KMS-11 (cell line): Measurements from ENCODE around the gene CLSTN1.

Source experiments
- H2AFZ ChIP-seq: fragments of 200-600 bp; sonication (generic); 2 replicates; pipeline ENCODE4 v1.6.1; 2016; ENCODE audit warnings: antibody characterized with exemption, mixed run types, low read depth
- H3K27ac ChIP-seq: fragments of 200-600 bp; sonication (generic); 2 replicates; pipeline ENCODE4 v1.6.1; 2016; ENCODE audit warnings: mild to moderate bottlenecking, mixed run types
- H3K27me3 ChIP-seq: fragments of 200-600 bp; sonication (generic); 2 replicates; pipeline ENCODE4 v1.6.1; 2017; ENCODE audit warnings: mild to moderate bottlenecking, low read depth, mixed run types, moderate library complexity; ENCODE audit not compliant: insufficient read depth
- H3K36me3 ChIP-seq: fragments of 200-600 bp; sonication (generic); 2 replicates; pipeline ENCODE4 v1.6.1; 2017; ENCODE audit warnings: mild to moderate bottlenecking, mixed run types; ENCODE audit not compliant: insufficient read depth
- H3K4me1 ChIP-seq: fragments of 200-600 bp; sonication (generic); 2 replicates; pipeline ENCODE4 v1.6.1; 2016; ENCODE audit warnings: mild to moderate bottlenecking, low read depth, mixed run types; ENCODE audit not compliant: poor library complexity, severe bottlenecking
- H3K4me2 ChIP-seq: fragments of 200-600 bp; sonication (generic); 2 replicates; pipeline ENCODE4 v1.7.0; 2016; ENCODE audit warnings: mild to moderate bottlenecking, mixed run types
- H3K4me3 ChIP-seq: fragments of 200-600 bp; sonication (generic); IDR thresholded peaks from 2 replicates; pipeline ENCODE4 v1.6.1; 2017; ENCODE audit warnings: low read depth, low read length, mixed read lengths; ENCODE audit not compliant: insufficient read depth
- H3K79me2 ChIP-seq: fragments of 200-600 bp; sonication (generic); 2 replicates; pipeline ENCODE4 v1.6.1; 2016; ENCODE audit warnings: low read depth, mixed run types; ENCODE audit not compliant: insufficient read depth
- H3K9ac ChIP-seq: fragments of 200-600 bp; sonication (generic); 2 replicates; pipeline ENCODE4 v1.6.1; 2016; ENCODE audit warnings: mild to moderate bottlenecking, mixed run types
- H4K20me1 ChIP-seq: fragments of 200-600 bp; sonication (generic); 2 replicates; pipeline ENCODE4 v1.6.1; 2016; ENCODE audit warnings: mild to moderate bottlenecking, mixed run types; ENCODE audit not compliant: insufficient read depth
- CTCF ChIP-seq: fragments of 200-600 bp; sonication (generic); conservative IDR thresholded peaks from 2 replicates; pipeline ENCODE4 v1.6.1; 2017; ENCODE audit warnings: low read depth, mild to moderate bottlenecking, antibody characterized with exemption, low read length, moderate library complexity, mixed read lengths

The CLSTN1 gene

GRCh38 chr1:9690440-9691107 is 133.2 kb downstream of the CLSTN1 start:
- no peak overlapping the region for H3K4me2 ChIP-seq
- H4K20me1 ChIP-seq: no peaks in the 10 kb centered on the region
- H3K79me2 ChIP-seq: no peaks in the 10 kb centered on the region
- H2AFZ ChIP-seq: no peak overlapping the region
- no peak overlapping the region for H3K27ac ChIP-seq
- H3K36me3 ChIP-seq: no peaks in the 10 kb centered on the region
- no peak for TF ChIP-seq CTCF
- H3K4me1 ChIP-seq: peaks cover 14% of the 10 kb centered on the region
- no peak overlapping the region for H3K4me3 ChIP-seq
- no peak overlapping the region for H3K9ac ChIP-seq
- H3K27me3 ChIP-seq: peaks cover 22% of the 10 kb centered on the region; the same call in 1 of the 2 replicates

GRCh38 chr1:9689971-9690381 is 133.8 kb downstream of the CLSTN1 start:
- H3K79me2 ChIP-seq: no peaks in the 10 kb centered on the region
- no peak overlapping the region for H3K4me2 ChIP-seq
- H3K36me3 ChIP-seq: no peaks in the 10 kb centered on the region
- no peak overlapping the region for H3K4me3 ChIP-seq
- no peak for TF ChIP-seq CTCF
- H2AFZ ChIP-seq: no peak overlapping the region
- no peak overlapping the region for H3K27ac ChIP-seq
- H3K9ac ChIP-seq: no peak overlapping the region
- H3K4me1 ChIP-seq: peaks cover 14% of the 10 kb centered on the region
- H3K27me3 ChIP-seq: peaks cover 22% of the 10 kb centered on the region; the same call in 1 of the 2 replicates
- no peaks in the 10 kb centered on the region for H4K20me1 ChIP-seq

- Histone ChIP-seq H3K36me3 (no peaks in the 10 kb centered on the region), H2AFZ (peak overlapping the region; percentile 70), H4K20me1 (no peaks in the 10 kb centered on the region), H3K4me2 (peak overlapping the region; percentile 68), H3K27ac (no peak overlapping the region), H3K9ac (peak overlapping the region; percentile 36; the same call in 1 of the 2 replicates), H3K27me3 (peaks cover 22% of the 10 kb centered on the region; the same call in 1 of the 2 replicates), H3K4me3 (peak overlapping the region; percentile 50), H3K79me2 (no peaks in the 10 kb centered on the region), H3K4me1 (peaks cover 14% of the 10 kb centered on the region)
- no peak for TF ChIP-seq CTCF
Measured at GRCh38 chr1:9689011-9689706, 134.6 kb downstream of the CLSTN1 start.

- H3K9ac ChIP-seq: no peak overlapping the region; the same call in 1 of the 2 replicates
- peaks cover 14% of the 10 kb centered on the region for H3K4me1 ChIP-seq
- no peak overlapping the region for H3K27ac ChIP-seq
- peaks cover 22% of the 10 kb centered on the region; the same call in 1 of the 2 replicates for H3K27me3 ChIP-seq
- no peaks in the 10 kb centered on the region for H3K36me3 ChIP-seq
- H2AFZ ChIP-seq: peak overlapping the region; percentile 70
- H3K4me2 ChIP-seq: peak overlapping the region; percentile 68
- peak overlapping the region; percentile 30 for H3K4me3 ChIP-seq
- no peaks in the 10 kb centered on the region for H4K20me1 ChIP-seq
- TF ChIP-seq CTCF: no peak
- no peaks in the 10 kb centered on the region for H3K79me2 ChIP-seq
Measured at GRCh38 chr1:9688599-9688998, 135.2 kb downstream of the CLSTN1 start.
